ENCODE results near the gene TMEM117. TPM values are rescaled to one million over a fixed set of nuclear protein-coding genes. Genes with fewer than 3 reads are reported as not detected.

TMEM117 gene
- polyA plus RNA-seq, 1 donor (not counting 4 experiments of a cell fraction or from before 2014, with no cell fraction given) = 8.5 TPM

DNA sequence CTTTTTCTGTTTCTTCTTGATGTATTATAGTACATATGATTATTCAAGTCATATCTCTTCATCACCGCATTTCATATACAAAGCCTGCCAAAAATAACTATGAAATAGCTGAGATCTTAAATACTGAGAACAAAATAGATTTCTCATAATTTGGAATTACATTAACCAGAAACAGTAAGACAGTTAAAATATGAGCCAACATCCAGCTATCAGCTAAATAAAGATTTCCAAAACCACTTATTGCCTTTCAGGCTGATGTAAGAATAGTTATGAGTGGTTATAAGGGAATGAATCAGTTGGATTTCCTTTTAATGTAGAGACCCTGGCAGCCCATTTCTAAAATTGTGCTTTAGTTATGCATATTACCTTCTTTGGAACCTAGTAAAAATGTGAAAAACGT lies 47.4 kb downstream of the TMEM117 start:
- DNase-seq (ENCODE audit: low read depth, low spot score) (no peak), FAIRE-seq (no peak)
- Histone ChIP-seq H2AFZ (ENCODE audit: control insufficient read depth, low read length) (no peak overlapping the region), H3K4me2 (ENCODE audit: control insufficient read depth, extremely low read depth, insufficient read depth, low read depth, low read length) (no peak overlapping the region), H3K36me3 (ENCODE audit: control insufficient read depth in 2 of 2, extremely low read depth in 1 of 2, insufficient read depth in 2 of 2, low read length in 2 of 2) (no peaks in the 10 kb centered on the region), H3K9me1 (ENCODE audit: control insufficient read depth, extremely low read depth, insufficient read depth, low read length) (no peaks in the 10 kb centered on the region), H3K9ac (ENCODE audit: control insufficient read depth, extremely low read depth, insufficient read depth, low read length) (no peak overlapping the region), H3K79me2 (ENCODE audit: control insufficient read depth, insufficient read depth, low read length) (no peaks in the 10 kb centered on the region), H3K4me1 (ENCODE audit: control insufficient read depth, extremely low read depth, insufficient read depth, low read length) (peaks cover 14% of the 10 kb centered on the region), H3K27me3 (ENCODE audit: control insufficient read depth, extremely low read depth, insufficient read depth, low read length) (no peaks in the 10 kb centered on the region), H3K27ac (ENCODE audit: control insufficient read depth, insufficient read depth, low read length) (no peak overlapping the region), H3K9me3 (ENCODE audit: control insufficient read depth, low read depth, low read length) (no peaks in the 10 kb centered on the region), H3K4me3 (ENCODE audit: control insufficient read depth in 2 of 3, extremely low read depth in 1 of 3, insufficient read depth in 2 of 3, low read depth in 1 of 3, low read length in 3 of 3) (no peak overlapping the region), H4K20me1 (ENCODE audit: control insufficient read depth, extremely low read depth, insufficient read depth, low read length) (no peaks in the 10 kb centered on the region)
- no peak for TF ChIP-seq EZH2 (IDR thresholded peaks at IDR 0.05; ENCODE audit: low read length)
- TF ChIP-seq, protein P1, sequence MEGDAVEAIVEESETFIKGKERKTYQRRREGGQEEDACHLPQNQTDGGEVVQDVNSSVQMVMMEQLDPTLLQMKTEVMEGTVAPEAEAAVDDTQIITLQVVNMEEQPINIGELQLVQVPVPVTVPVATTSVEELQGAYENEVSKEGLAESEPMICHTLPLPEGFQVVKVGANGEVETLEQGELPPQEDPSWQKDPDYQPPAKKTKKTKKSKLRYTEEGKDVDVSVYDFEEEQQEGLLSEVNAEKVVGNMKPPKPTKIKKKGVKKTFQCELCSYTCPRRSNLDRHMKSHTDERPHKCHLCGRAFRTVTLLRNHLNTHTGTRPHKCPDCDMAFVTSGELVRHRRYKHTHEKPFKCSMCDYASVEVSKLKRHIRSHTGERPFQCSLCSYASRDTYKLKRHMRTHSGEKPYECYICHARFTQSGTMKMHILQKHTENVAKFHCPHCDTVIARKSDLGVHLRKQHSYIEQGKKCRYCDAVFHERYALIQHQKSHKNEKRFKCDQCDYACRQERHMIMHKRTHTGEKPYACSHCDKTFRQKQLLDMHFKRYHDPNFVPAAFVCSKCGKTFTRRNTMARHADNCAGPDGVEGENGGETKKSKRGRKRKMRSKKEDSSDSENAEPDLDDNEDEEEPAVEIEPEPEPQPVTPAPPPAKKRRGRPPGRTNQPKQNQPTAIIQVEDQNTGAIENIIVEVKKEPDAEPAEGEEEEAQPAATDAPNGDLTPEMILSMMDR (optimal IDR thresholded peaks at IDR 0.05 in 1 of 3, IDR thresholded peaks at IDR 0.05 in 1 of 3, conservative IDR thresholded peaks at IDR 0.05 in 1 of 3; ENCODE audit: extremely low read depth in 1 of 3, insufficient read depth in 2 of 3, low read length in 3 of 3) = no peak
- dilution Hi-C loops (cut with MboI; ENCODE audit: extremely low pct_ligation_motif_present, low sequenced_read_pairs) = no loop called here

DNA sequence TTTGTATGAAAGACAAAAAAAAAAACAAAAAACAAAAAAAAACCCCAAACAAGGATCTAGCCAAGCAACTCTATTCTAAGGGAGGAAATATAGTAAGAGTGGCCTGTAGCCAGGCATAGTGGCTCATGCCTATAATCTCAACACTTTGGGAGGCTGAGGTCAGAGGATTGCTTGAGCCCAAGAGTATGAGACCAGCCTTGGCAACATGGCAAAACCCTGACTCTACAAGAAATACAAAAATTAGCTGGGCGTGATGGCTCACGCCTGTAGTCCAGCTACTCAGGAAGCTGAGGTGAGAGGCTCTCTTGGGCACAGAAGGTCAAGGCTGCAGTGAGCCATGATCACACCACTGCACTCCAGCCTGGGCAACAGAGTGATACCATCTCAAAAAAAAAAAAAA lies 47.9 kb downstream of the TMEM117 start:
- H3K27ac ChIP-seq (ENCODE audit: control insufficient read depth, insufficient read depth, low read length) = no peak overlapping the region
- H3K9me3 ChIP-seq (ENCODE audit: control insufficient read depth, low read depth, low read length) = no peaks in the 10 kb centered on the region
- H3K4me3 ChIP-seq (ENCODE audit: control insufficient read depth in 2 of 3, extremely low read depth in 1 of 3, insufficient read depth in 2 of 3, low read depth in 1 of 3, low read length in 3 of 3) = no peak overlapping the region
- H4K20me1 ChIP-seq (ENCODE audit: control insufficient read depth, extremely low read depth, insufficient read depth, low read length) = no peaks in the 10 kb centered on the region
- no peak overlapping the region for H2AFZ ChIP-seq (ENCODE audit: control insufficient read depth, low read length)
- H3K36me3 ChIP-seq (ENCODE audit: control insufficient read depth in 2 of 2, extremely low read depth in 1 of 2, insufficient read depth in 2 of 2, low read length in 2 of 2) = no peaks in the 10 kb centered on the region
- TF ChIP-seq EZH2 (IDR thresholded peaks at IDR 0.05; ENCODE audit: low read length) = no peak
- TF ChIP-seq, protein P1 (optimal IDR thresholded peaks at IDR 0.05 in 1 of 3, IDR thresholded peaks at IDR 0.05 in 1 of 3, conservative IDR thresholded peaks at IDR 0.05 in 1 of 3; ENCODE audit: extremely low read depth in 1 of 3, insufficient read depth in 2 of 3, low read length in 3 of 3) = no peak
- FAIRE-seq (no peak), DNase-seq (ENCODE audit: low read depth, low spot score) (no peak)
- peaks cover 14% of the 10 kb centered on the region for H3K4me1 ChIP-seq (ENCODE audit: control insufficient read depth, extremely low read depth, insufficient read depth, low read length)
- H3K9me1 ChIP-seq (ENCODE audit: control insufficient read depth, extremely low read depth, insufficient read depth, low read length) = no peaks in the 10 kb centered on the region
- H3K79me2 ChIP-seq (ENCODE audit: control insufficient read depth, insufficient read depth, low read length) = no peaks in the 10 kb centered on the region
- dilution Hi-C loops (cut with MboI; ENCODE audit: extremely low pct_ligation_motif_present, low sequenced_read_pairs) = no loop called here
- H3K4me2 ChIP-seq (ENCODE audit: control insufficient read depth, extremely low read depth, insufficient read depth, low read depth, low read length) = no peak overlapping the region
- H3K9ac ChIP-seq (ENCODE audit: control insufficient read depth, extremely low read depth, insufficient read depth, low read length) = no peak overlapping the region
- no peaks in the 10 kb centered on the region for H3K27me3 ChIP-seq (ENCODE audit: control insufficient read depth, extremely low read depth, insufficient read depth, low read length)

Data from keratinocyte (primary cell).